ENCODE data around the gene OR10X1.

OR10X1 gene

GRCh38 chr1:158579733-158580132 lies at the start of gene OR10X1:
Gene OR10X1, minus strand, starts transcription at chr1:158579899. Its CDS starts 0 bp downstream, at chr1:158579899.
- no peak for DNase-seq (ENCODE audit: low spot score)

- no peak for DNase-seq (ENCODE audit: low spot score)
These were observed 34.1 kb upstream of the OR10X1 start for GRCh38 chr1:158613764-158614163.

GRCh38 chr1:158611916-158612315 lies 32.2 kb upstream of the OR10X1 start:
- no peak for DNase-seq (ENCODE audit: low spot score)

GRCh38 chr1:158607296-158607695 lies 27.6 kb upstream of the OR10X1 start:
- DNase-seq (ENCODE audit: low spot score): no peak

GRCh38 chr1:158604968-158605367 lies 25.3 kb upstream of the OR10X1 start, which contains the start of gene OR10Z1:
Gene OR10Z1, plus strand, starts transcription at chr1:158605268. Its CDS starts 1,171 bp downstream, at chr1:158606439.
- no peak for DNase-seq (ENCODE audit: low spot score)

GRCh38 chr1:158600735-158601134 lies 21.0 kb upstream of the OR10X1 start:
- no peak for DNase-seq (ENCODE audit: low spot score)

- DNase-seq (ENCODE audit: low spot score): no peak
These were observed 7.2 kb upstream of the OR10X1 start for GRCh38 chr1:158586942-158587341.

GRCh38 chr1:158583962-158584361 lies 4.3 kb upstream of the OR10X1 start:
- no peak for DNase-seq (ENCODE audit: low spot score)

- no peak for DNase-seq (ENCODE audit: low spot score)
These were observed 2.1 kb downstream of the OR10X1 start for GRCh38 chr1:158577561-158577960.

- no peak for DNase-seq (ENCODE audit: low spot score)
These were observed 7.5 kb downstream of the OR10X1 start for GRCh38 chr1:158572226-158572625.

GRCh38 chr1:158570480-158570879 lies 9.2 kb downstream of the OR10X1 start, which contains the start of gene OR6P1:
Gene OR6P1, minus strand, starts transcription at chr1:158570580. Its CDS starts 6,976 bp downstream, at chr1:158563604.
- no peak for DNase-seq (ENCODE audit: low spot score)

- DNase-seq (ENCODE audit: low spot score): no peak
These were observed 15.1 kb downstream of the OR10X1 start for GRCh38 chr1:158564608-158565007.

- DNase-seq (ENCODE audit: low spot score): no peak
These were observed 15.8 kb downstream of the OR10X1 start for GRCh38 chr1:158563853-158564252.

- DNase-seq (ENCODE audit: low spot score): no peak
These were observed 20.0 kb downstream of the OR10X1 start for GRCh38 chr1:158559696-158560095.

GRCh38 chr1:158554352-158554751 lies 25.3 kb downstream of the OR10X1 start, which contains the start of gene OR6Y1:
Gene OR6Y1, minus strand, starts transcription at chr1:158554405. Its CDS starts 6,300 bp downstream, at chr1:158548105.
- no peak for DNase-seq (ENCODE audit: low spot score)

GRCh38 chr1:158552296-158552695 lies 27.4 kb downstream of the OR10X1 start:
- DNase-seq (ENCODE audit: low spot score): no peak

- DNase-seq (ENCODE audit: low spot score): no peak
These were observed 32.2 kb downstream of the OR10X1 start for GRCh38 chr1:158547533-158547932.

GRCh38 chr1:158537609-158538008 lies 42.1 kb downstream of the OR10X1 start:
- DNase-seq (ENCODE audit: low spot score): no peak

GRCh38 chr1:158534496-158534895 lies 45.2 kb downstream of the OR10X1 start:
- no peak for DNase-seq (ENCODE audit: low spot score)

Data from left forelimb (tissue), 1 donor.